Effector memory CD4-positive, alpha-beta T cell (primary cell): ENCODE results near the gene ROR2.

Experiments
- DNase-seq, 3 donors: peaks; one replicate each; pipeline ENCODE4 v3.0.0-alpha.2; 2020
- H3K27ac ChIP-seq: 2 replicates; pipeline ENCODE4 v1.7.0; 2013; ENCODE audit warnings: mild to moderate bottlenecking, low read length, moderate library complexity; ENCODE audit not compliant: insufficient read depth, poor library complexity, severe bottlenecking
- H3K27me3 ChIP-seq: replicated peaks from 2 replicates; pipeline ENCODE4 v1.7.0; 2013; ENCODE audit warnings: mild to moderate bottlenecking, low read length; ENCODE audit not compliant: insufficient read depth, control insufficient read depth, poor library complexity, severe bottlenecking
- H3K36me3 ChIP-seq: 2 replicates; pipeline ENCODE4 v1.7.0; 2013; ENCODE audit warnings: mild to moderate bottlenecking, low read length, moderate library complexity; ENCODE audit not compliant: control insufficient read depth, insufficient read depth
- H3K4me1 ChIP-seq: 2 replicates; pipeline ENCODE4 v1.7.0; 2013; ENCODE audit warnings: low read length, mild to moderate bottlenecking; ENCODE audit not compliant: control insufficient read depth, insufficient read depth, poor library complexity, severe bottlenecking
- H3K4me3 ChIP-seq: 2 replicates; pipeline ENCODE4 v1.7.0; 2013; ENCODE audit warnings: low read length, low read depth, mild to moderate bottlenecking; ENCODE audit not compliant: insufficient read depth, poor library complexity, severe bottlenecking
- H3K9me3 ChIP-seq: 2 replicates; pipeline ENCODE4 v1.7.0; 2013; ENCODE audit warnings: mild to moderate bottlenecking, low read length, moderate library complexity; ENCODE audit not compliant: control insufficient read depth

The ROR2 gene

GRCh38 chr9:91583161-91583875, 366.7 kb downstream of the ROR2 start:
- Histone ChIP-seq H3K27me3 (no peaks in the 10 kb centered on the region), H3K4me1 (no peaks in the 10 kb centered on the region), H3K27ac (no peak overlapping the region), H3K9me3 (no peaks in the 10 kb centered on the region), H3K4me3 (no peak overlapping the region), H3K36me3 (no peaks in the 10 kb centered on the region)
- no peak for DNase-seq

DNA sequence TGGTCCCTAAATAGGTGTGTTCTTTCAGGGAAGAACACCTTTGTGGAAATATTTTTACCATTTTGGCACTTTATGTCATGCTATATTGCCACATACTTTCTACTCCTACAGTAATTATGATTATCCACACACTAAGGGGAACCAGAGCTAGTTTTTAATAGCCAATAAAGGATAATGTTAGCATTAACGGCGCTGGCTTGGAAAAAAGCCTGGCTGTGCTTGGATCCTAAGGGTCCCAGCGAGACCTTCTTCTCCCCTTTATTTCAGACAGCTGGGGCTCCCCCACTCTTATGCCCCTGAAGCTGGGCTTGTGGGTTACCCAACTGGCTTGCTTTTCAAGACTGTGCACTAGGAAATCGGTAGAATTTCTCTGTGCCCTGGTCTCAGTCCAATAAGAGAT, 367.8 kb downstream of the ROR2 start:
- Histone ChIP-seq H3K27ac (no peak overlapping the region), H3K4me3 (no peak overlapping the region), H3K36me3 (no peaks in the 10 kb centered on the region), H3K4me1 (no peaks in the 10 kb centered on the region), H3K27me3 (no peaks in the 10 kb centered on the region), H3K9me3 (no peaks in the 10 kb centered on the region)
- no peak for DNase-seq

- no peak overlapping the region for H3K27ac ChIP-seq
- H3K4me1 ChIP-seq, result no peaks in the 10 kb centered on the region
- no peak for DNase-seq
- no peaks in the 10 kb centered on the region for H3K9me3 ChIP-seq
- H3K4me3 ChIP-seq, result no peak overlapping the region
- no peaks in the 10 kb centered on the region for H3K36me3 ChIP-seq
- no peaks in the 10 kb centered on the region for H3K27me3 ChIP-seq
Observed at GRCh38 chr9:91580136-91580535, 369.9 kb downstream of the ROR2 start.

- H3K9me3 ChIP-seq, result no peaks in the 10 kb centered on the region
- H3K4me3 ChIP-seq, result no peak overlapping the region
- no peak overlapping the region for H3K27ac ChIP-seq
- H3K36me3 ChIP-seq, result no peaks in the 10 kb centered on the region
- H3K4me1 ChIP-seq, result no peaks in the 10 kb centered on the region
- no peak for DNase-seq
- H3K27me3 ChIP-seq, result no peaks in the 10 kb centered on the region
Observed at GRCh38 chr9:91578911-91579310, 371.1 kb downstream of the ROR2 start.

DNA sequence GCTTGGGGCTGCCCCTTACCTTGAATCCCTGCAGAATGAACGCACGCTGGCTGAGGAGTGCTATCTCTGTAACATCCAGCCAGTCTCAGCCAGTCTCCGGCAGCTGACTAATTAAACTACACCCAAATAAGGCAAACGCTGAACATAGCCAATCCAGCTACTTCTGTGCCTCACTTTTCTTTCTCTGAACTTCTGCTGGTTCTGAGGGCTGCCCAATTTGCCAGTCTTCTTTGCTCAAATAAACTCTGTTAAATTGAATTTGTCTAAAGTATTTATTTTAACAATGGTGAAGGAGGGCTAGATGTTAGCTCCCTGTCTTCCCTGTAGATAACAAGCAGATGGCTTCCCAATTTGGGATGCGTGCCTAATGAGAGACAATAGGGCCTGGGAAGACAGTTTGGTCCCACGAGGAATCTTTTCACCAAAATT, 372.4 kb downstream of the ROR2 start:
- DNase-seq, result no peak
- Histone ChIP-seq H3K36me3 (no peaks in the 10 kb centered on the region), H3K27ac (no peak overlapping the region)

GRCh38 chr9:91572811-91573210, 377.2 kb downstream of the ROR2 start:
- H3K36me3 ChIP-seq, result no peaks in the 10 kb centered on the region
- H3K4me3 ChIP-seq, result no peak overlapping the region
- H3K4me1 ChIP-seq, result no peaks in the 10 kb centered on the region
- no peak for DNase-seq
- H3K9me3 ChIP-seq, result no peaks in the 10 kb centered on the region
- no peak overlapping the region for H3K27ac ChIP-seq
- H3K27me3 ChIP-seq, result no peaks in the 10 kb centered on the region

More for the DNA sequence above, 372.4 kb downstream of the ROR2 start:
- Histone ChIP-seq H3K4me1 (no peaks in the 10 kb centered on the region), H3K9me3 (no peaks in the 10 kb centered on the region), H3K4me3 (no peak overlapping the region), H3K27me3 (no peaks in the 10 kb centered on the region)

- Histone ChIP-seq H3K27me3 (no peaks in the 10 kb centered on the region), H3K27ac (no peak overlapping the region), H3K4me3 (no peak overlapping the region), H3K36me3 (no peaks in the 10 kb centered on the region), H3K9me3 (no peaks in the 10 kb centered on the region), H3K4me1 (no peaks in the 10 kb centered on the region)
- no peak for DNase-seq
Observed at GRCh38 chr9:91572044-91572443, 378.0 kb downstream of the ROR2 start.

GRCh38 chr9:91571036-91571435, 379.0 kb downstream of the ROR2 start:
- Histone ChIP-seq H3K27me3 (no peaks in the 10 kb centered on the region), H3K36me3 (no peaks in the 10 kb centered on the region), H3K9me3 (no peaks in the 10 kb centered on the region), H3K4me3 (no peak overlapping the region), H3K4me1 (no peaks in the 10 kb centered on the region), H3K27ac (no peak overlapping the region)
- DNase-seq, result no peak

- Histone ChIP-seq H3K27ac (no peak overlapping the region), H3K36me3 (no peaks in the 10 kb centered on the region), H3K4me3 (no peak overlapping the region), H3K27me3 (no peaks in the 10 kb centered on the region), H3K4me1 (no peaks in the 10 kb centered on the region), H3K9me3 (no peaks in the 10 kb centered on the region)
- DNase-seq, result no peak
Observed at GRCh38 chr9:91567642-91568274, 382.3 kb downstream of the ROR2 start.

- Histone ChIP-seq H3K27ac (no peak overlapping the region), H3K4me3 (no peak overlapping the region), H3K9me3 (no peaks in the 10 kb centered on the region), H3K27me3 (peaks cover 4% of the 10 kb centered on the region), H3K4me1 (no peaks in the 10 kb centered on the region), H3K36me3 (no peaks in the 10 kb centered on the region)
- DNase-seq, result no peak
Observed at GRCh38 chr9:91564081-91564670, 385.9 kb downstream of the ROR2 start.
